K562 (cell line): ENCODE data around the gene ARID3A. TPM values are rescaled to one million over a fixed set of nuclear protein-coding genes. Genes with fewer than 3 reads are reported as not detected.

Source experiments
- CEBPZ ChIP-seq: fragments of 150-350 bp; IDR thresholded peaks from 2 replicates; pipeline ENCODE4 v1.6.1; 2014; ENCODE audit warnings: low read depth, mild to moderate bottlenecking, low read length, borderline replicate concordance
- EP300 ChIP-seq: IDR thresholded peaks from 2 replicates; pipeline ENCODE4 v1.6.1; 2012; ENCODE audit warnings: low read length, improper control_type of control experiment
- IRF1 ChIP-seq: sonication (generic); formaldehyde crosslinking; IDR thresholded peaks from 2 replicates; pipeline ENCODE4 v1.8.0; 2022; ENCODE audit warnings: missing genetic modification reagents, mild to moderate bottlenecking, borderline replicate concordance
- KLF6 ChIP-seq: fragments of 250-450 bp; sonication (Bioruptor Pico); IDR thresholded peaks from 2 replicates; pipeline ENCODE4 v1.4.0; 2020; ENCODE audit warnings: mild to moderate bottlenecking, moderate library complexity, borderline replicate concordance
- LCOR ChIP-seq: sonication (generic); formaldehyde crosslinking; IDR thresholded peaks from 2 replicates; pipeline ENCODE4 v1.8.0; 2022; ENCODE audit warnings: mild to moderate bottlenecking, missing genetic modification reagents
- NCOA1 ChIP-seq: fragments of 450-650 bp; IDR thresholded peaks from 2 replicates; pipeline ENCODE4 v1.6.1; 2016; ENCODE audit warnings: low read depth
- NR0B1 ChIP-seq: fragments of 450-650 bp; IDR thresholded peaks from one replicate; pipeline ENCODE4 v1.6.1; 2018; ENCODE audit warnings: mild to moderate bottlenecking, moderate library complexity; ENCODE audit not compliant: partially characterized antibody
- NR4A1 ChIP-seq, 2 experiments: fragments of 250-450 bp in 1 of 2; fragments of 450-650 bp in 1 of 2; sonication (Bioruptor Pico) in 1 of 2; IDR thresholded peaks; 2 replicates each; pipeline versions ENCODE4 v1.4.0 to v1.6.1; 2016 to 2020; ENCODE audit warnings: mild to moderate bottlenecking in 2 of 2, missing compliant biosample characterization in 1 of 2, missing genetic modification characterization in 1 of 2, moderate library complexity in 1 of 2
- PCBP1 ChIP-seq: fragments of 200-400 bp; formaldehyde crosslinking; IDR thresholded peaks from 2 replicates; pipeline ENCODE4 v1.6.1; 2018; ENCODE audit warnings: mild to moderate bottlenecking, low read depth, low read length; ENCODE audit not compliant: poor library complexity, severe bottlenecking
- RNF2 ChIP-seq: sonication (generic); IDR thresholded peaks from 2 replicates; pipeline ENCODE4 v1.6.1; 2016
- SIN3A ChIP-seq, 2 experiments: fragments of 150-350 bp in 1 of 2; IDR thresholded peaks; 2 replicates each; pipeline ENCODE4 v1.6.1; 2011 to 2016; ENCODE audit warnings: borderline replicate concordance in 2 of 2, low read depth in 2 of 2, low read length in 2 of 2, mild to moderate bottlenecking in 2 of 2, moderate library complexity in 2 of 2; ENCODE audit not compliant: control insufficient read depth in 1 of 2
- SLC30A9 ChIP-seq: fragments of 250-450 bp; sonication (Bioruptor Pico); IDR thresholded peaks from 2 replicates; pipeline ENCODE4 v1.8.0; 2022; ENCODE audit warnings: mild to moderate bottlenecking, moderate library complexity
- SRSF7 ChIP-seq: fragments of 200-400 bp; formaldehyde crosslinking; optimal IDR thresholded peaks from 2 replicates; pipeline ENCODE3; 2017; ENCODE audit warnings: mild to moderate bottlenecking, low read depth, low read length
- TEAD1 ChIP-seq, 2 experiments: fragments of 450-650 bp in 1 of 2; sonication (generic) in 1 of 2; formaldehyde crosslinking; IDR thresholded peaks; 2 replicates each; pipeline versions ENCODE4 v1.4.0 to v1.8.0; 2020 to 2022; ENCODE audit warnings: mild to moderate bottlenecking in 2 of 2, missing genetic modification reagents in 1 of 2
- ZNF436 ChIP-seq: fragments of 250-450, 450-650 bp; sonication (Bioruptor Pico); formaldehyde crosslinking; IDR thresholded peaks from 2 replicates; pipeline ENCODE4 v1.7.0; 2020; ENCODE audit warnings: mild to moderate bottlenecking
- ZNF507 ChIP-seq: conservative IDR thresholded peaks from 2 replicates; pipeline ENCODE4 v1.6.1; 2017; ENCODE audit warnings: missing genetic modification characterization, missing compliant biosample characterization
- polyA plus RNA-seq, 8 experiments: library from polyadenylated mRNA; depleted of rRNA in 4 of 8; stranded (reverse) in 5 of 8; unstranded in 3 of 8; fragments of >200 nt; fragmentation: Nextera tagmentation in 2 of 8; fragmentation: Illumina TruSeq in 1 of 8; extraction: Ambion mirVana in 2 of 8; extraction: Trizol in 1 of 8; gene quantifications; 2 replicates each; pipeline versions ENCODE4 v1.2.1 to v1.2.3, GENCODE V29; 2011 to 2014; ENCODE audit warnings: inconsistent platforms in 1 of 8, missing spikeins in 1 of 8
- total RNA-seq, 7 experiments: library from RNA; depleted of rRNA in 6 of 7; stranded (reverse); fragments of >200 nt in 6 of 7; fragmentation: Illumina TruSeq in 2 of 7; extraction: Trizol in 2 of 7; gene quantifications; 2 replicates each; pipeline versions ENCODE4 v1.2.1 to v1.2.3, GENCODE V29; 2011 to 2021; ENCODE audit warnings: low replicate concordance in 1 of 7
- TF ChIP-seq, protein P1 (sequence below), 2 experiments: fragments of 250-450 bp in 1 of 2; fragments of 450-650 bp in 1 of 2; sonication (Bioruptor Pico) in 1 of 2; IDR thresholded peaks; 2 replicates each; pipeline versions ENCODE4 v1.6.1 to v1.8.0; 2016 to 2021; ENCODE audit warnings: mild to moderate bottlenecking in 2 of 2, moderate library complexity in 2 of 2, missing compliant biosample characterization in 1 of 2, missing genetic modification characterization in 1 of 2
- TF ChIP-seq, protein P2 (sequence below): IDR thresholded peaks from 2 replicates; pipeline ENCODE4 v1.6.1; 2011; ENCODE audit warnings: borderline replicate concordance, low read depth, mild to moderate bottlenecking, moderate library complexity, low read length; ENCODE audit not compliant: insufficient read depth, poor library complexity, severe bottlenecking

Gene ARID3A
- total and polyA plus RNA-seq, 9 of the 15 experiments (the other 6 are each of a cell fraction or from before 2014, with no cell fraction given) = 1.4 to 118 (median 31.2) TPM

GRCh38 chr19:944171-944567, 18.3 kb downstream of the ARID3A start (continued):
- TF ChIP-seq SIN3A (IDR thresholded peaks at IDR 0.05; ENCODE audit: borderline replicate concordance in 2 of 2, control insufficient read depth in 1 of 2, low read depth in 2 of 2, low read length in 2 of 2) (peak; percentile 78 to 88; a peak in 3 of 4 replicates), SLC30A9 (CRISPR knock-in tag) (no peak), PCBP1 (peak; percentile 99), TEAD1 (CRISPR knock-in tag; IDR thresholded peaks at IDR 0.05) (peak in 1 of 2 experiments; percentile 66; a peak in 2 of 4 replicates), ZNF507 (tag) (no peak), RNF2 (peak; percentile 94), KLF6 (CRISPR knock-in tag) (no peak; the same call in 1 of the 2 replicates), LCOR (CRISPR knock-in tag) (peak; percentile 75; the same call in 1 of the 2 replicates), ZNF436 (CRISPR knock-in tag) (no peak), EP300 (peak; percentile 78), SRSF7 (no peak), NCOA1 (peak; percentile 85), NR4A1 (CRISPR knock-in tag; IDR thresholded peaks at IDR 0.05) (no peak), NR4A1 (tag; IDR thresholded peaks at IDR 0.05) (no peak), IRF1 (CRISPR knock-in tag) (no peak), NR0B1 (no peak), CEBPZ (no peak)
- TF ChIP-seq, protein P1, sequence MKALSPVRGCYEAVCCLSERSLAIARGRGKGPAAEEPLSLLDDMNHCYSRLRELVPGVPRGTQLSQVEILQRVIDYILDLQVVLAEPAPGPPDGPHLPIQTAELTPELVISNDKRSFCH (CRISPR knock-in tag; IDR thresholded peaks at IDR 0.05) = no peak
- TF ChIP-seq, protein P1 (tag; IDR thresholded peaks at IDR 0.05) = peak; percentile 75; the same call in 1 of the 2 replicates
- TF ChIP-seq, protein P2, sequence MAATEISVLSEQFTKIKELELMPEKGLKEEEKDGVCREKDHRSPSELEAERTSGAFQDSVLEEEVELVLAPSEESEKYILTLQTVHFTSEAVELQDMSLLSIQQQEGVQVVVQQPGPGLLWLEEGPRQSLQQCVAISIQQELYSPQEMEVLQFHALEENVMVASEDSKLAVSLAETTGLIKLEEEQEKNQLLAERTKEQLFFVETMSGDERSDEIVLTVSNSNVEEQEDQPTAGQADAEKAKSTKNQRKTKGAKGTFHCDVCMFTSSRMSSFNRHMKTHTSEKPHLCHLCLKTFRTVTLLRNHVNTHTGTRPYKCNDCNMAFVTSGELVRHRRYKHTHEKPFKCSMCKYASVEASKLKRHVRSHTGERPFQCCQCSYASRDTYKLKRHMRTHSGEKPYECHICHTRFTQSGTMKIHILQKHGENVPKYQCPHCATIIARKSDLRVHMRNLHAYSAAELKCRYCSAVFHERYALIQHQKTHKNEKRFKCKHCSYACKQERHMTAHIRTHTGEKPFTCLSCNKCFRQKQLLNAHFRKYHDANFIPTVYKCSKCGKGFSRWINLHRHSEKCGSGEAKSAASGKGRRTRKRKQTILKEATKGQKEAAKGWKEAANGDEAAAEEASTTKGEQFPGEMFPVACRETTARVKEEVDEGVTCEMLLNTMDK = no peak
